Stimulated activated memory B cell treated with anti-CD40 and anti-IgM and Interleukin-4, amounts not matched to agents 10 μg/mL and 1 μg/mL and 100 μg/mL, for 72 hours (primary cell): ENCODE data around the gene CFAP46.
A peak's percentile ranks its signal among the peaks of the same experiment; 100 is the strongest.
"Not testable (repeated sequence)": the region's sequence is repeated elsewhere in the genome, so short reads cannot be mapped to it uniquely, and the experiment has no call there.

Experiments
- ATAC-seq: fragments of 150-1000 bp; cut with Tn5 transposase; 2 replicates; pipeline ENCODE4 v1.10.0; 2021
- H3K27ac Mint-ChIP-seq: one replicate; pipeline ENCODE4 v1.8.0; 2022; ENCODE audit warnings: mild to moderate bottlenecking, mixed read lengths
- H3K27me3 Mint-ChIP-seq: one replicate; pipeline ENCODE4 v1.8.0; 2022; ENCODE audit warnings: mixed read lengths
- H3K36me3 Mint-ChIP-seq: one replicate; pipeline ENCODE4 v1.8.0; 2022; ENCODE audit warnings: mixed read lengths
- H3K4me1 Mint-ChIP-seq: one replicate; pipeline ENCODE4 v1.8.0; 2022; ENCODE audit warnings: mixed read lengths
- H3K4me3 Mint-ChIP-seq: one replicate; pipeline ENCODE4 v1.8.0; 2022; ENCODE audit warnings: mild to moderate bottlenecking, moderate library complexity, mixed read lengths
- H3K9me3 Mint-ChIP-seq: one replicate; pipeline ENCODE4 v1.8.0; 2022; ENCODE audit warnings: mixed read lengths

The CFAP46 gene

DNA sequence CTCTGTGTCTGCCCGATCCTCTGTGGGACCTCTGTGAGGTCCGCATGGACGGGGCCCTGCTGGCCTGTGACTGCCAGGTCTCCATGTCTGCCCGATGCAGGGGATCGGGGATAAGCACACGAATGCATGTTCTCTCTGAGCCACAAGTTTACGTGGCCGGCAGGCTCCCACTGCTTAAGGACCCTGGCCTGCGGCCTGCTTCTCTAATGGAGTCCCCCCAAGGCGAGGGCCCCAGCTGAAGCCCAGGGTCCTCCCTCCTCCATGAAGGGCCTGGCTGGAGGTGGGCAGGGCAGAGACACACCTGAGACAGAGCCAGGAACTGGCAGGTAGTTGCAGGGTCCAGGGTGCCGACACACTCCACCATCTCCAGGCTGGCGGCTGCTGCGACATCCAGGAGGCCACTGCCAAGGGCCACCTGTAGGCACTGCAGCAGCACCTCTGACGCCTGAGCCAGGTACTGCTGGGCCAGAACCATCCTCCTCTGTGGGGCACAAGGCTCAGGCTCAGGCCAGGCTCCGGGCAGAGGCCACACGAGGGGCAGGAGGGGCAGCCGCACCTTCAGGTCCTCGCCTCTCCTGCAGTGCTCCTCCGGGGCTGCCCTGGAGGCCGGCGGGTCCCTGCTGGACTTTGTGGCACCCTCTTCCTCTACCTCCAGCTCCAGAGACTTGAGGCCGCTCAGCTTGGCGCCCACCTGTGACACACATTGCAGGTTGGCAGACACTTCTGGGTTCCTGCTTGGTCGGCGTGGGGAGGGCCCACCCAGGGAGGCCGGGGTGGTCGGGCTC is 95.5 kb downstream of the CFAP46 start:
- ATAC-seq: no peak

DNA sequence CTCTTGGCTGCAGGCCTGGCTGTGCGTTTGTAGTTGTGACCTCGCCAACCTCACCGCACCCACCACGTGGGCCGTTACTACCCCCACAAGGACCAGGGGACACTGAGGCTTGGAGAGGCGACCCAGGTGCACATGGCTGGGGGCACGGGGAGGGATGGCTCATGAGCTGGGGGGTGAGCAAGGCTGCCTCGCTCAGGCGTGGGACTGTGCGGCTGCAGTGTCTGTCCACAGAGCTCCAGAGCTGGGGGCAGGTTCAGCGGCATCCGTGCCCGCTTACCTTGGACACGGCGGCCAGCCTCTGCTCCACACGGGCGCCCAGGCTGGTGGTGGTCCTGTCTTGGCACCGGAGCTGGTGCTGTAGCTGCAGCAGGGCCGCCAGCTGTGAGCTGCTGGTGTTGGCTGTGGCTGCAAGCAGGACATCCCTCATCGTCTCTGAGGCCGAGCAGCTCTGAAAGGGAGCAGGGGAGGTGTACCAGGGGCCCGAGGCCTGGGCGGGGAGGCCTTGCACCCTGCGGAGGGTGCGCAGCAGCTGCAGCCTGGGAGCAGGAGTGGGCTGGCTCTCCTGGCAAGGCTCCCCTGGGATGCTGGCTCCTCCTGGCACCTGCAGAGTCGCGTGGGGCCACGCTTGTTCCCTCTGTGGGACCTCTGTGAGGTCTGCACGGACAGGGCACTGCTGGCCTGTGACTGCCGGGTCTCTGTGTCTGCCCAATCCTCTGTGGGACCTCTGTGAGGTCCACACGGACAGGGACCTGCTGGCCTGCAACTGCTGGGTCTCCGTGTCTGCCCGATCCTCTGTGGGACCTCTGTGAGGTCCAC is 96.4 kb downstream of the CFAP46 start:
- H3K27ac Mint-ChIP-seq: no peak overlapping the region
- no peak for ATAC-seq
- peaks cover 9% of the 10 kb centered on the region for H3K36me3 Mint-ChIP-seq
- no peak overlapping the region for H3K4me3 Mint-ChIP-seq
- peaks cover 31% of the 10 kb centered on the region for H3K27me3 Mint-ChIP-seq
- peaks cover 8% of the 10 kb centered on the region for H3K4me1 Mint-ChIP-seq
- H3K9me3 Mint-ChIP-seq: peaks cover 11% of the 10 kb centered on the region

More for the DNA sequence above, 95.5 kb downstream of the CFAP46 start:
- Mint-ChIP-seq H3K4me1 (peaks cover 8% of the 10 kb centered on the region), H3K27me3 (peaks cover 31% of the 10 kb centered on the region), H3K36me3 (peaks cover 9% of the 10 kb centered on the region), H3K4me3 (no peak overlapping the region), H3K27ac (no peak overlapping the region), H3K9me3 (peaks cover 10% of the 10 kb centered on the region)

DNA sequence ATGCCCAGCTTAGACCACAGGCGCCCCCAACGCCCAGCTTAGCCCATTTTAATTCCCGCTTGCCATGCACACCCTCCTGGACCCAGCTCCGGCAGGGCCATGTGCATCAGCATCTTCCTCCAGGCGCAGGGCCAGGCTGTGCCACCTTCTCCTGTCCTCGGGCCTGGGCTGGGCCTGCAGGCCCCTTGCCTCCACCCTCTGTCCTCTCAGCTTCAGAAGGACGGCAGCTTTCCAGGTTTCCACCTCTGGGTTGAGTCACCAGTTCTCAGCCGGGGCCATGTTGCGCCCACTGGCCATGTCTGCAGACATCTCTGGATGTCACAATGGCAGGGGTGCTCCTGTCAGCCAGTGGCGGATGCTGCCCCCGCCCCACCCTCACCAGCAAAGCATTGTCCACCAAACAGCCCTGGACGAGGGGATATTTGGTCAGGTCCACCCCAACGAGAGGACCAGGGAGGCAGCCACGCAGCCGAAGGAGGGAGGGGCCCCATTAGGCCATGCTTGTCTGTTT is 97.3 kb downstream of the CFAP46 start:
- H3K27ac Mint-ChIP-seq: no peak overlapping the region
- peaks cover 31% of the 10 kb centered on the region for H3K27me3 Mint-ChIP-seq
- H3K4me3 Mint-ChIP-seq: no peak overlapping the region
- H3K9me3 Mint-ChIP-seq: peaks cover 11% of the 10 kb centered on the region
- peaks cover 8% of the 10 kb centered on the region for H3K4me1 Mint-ChIP-seq
- no peak for ATAC-seq
- H3K36me3 Mint-ChIP-seq: peaks cover 9% of the 10 kb centered on the region

DNA sequence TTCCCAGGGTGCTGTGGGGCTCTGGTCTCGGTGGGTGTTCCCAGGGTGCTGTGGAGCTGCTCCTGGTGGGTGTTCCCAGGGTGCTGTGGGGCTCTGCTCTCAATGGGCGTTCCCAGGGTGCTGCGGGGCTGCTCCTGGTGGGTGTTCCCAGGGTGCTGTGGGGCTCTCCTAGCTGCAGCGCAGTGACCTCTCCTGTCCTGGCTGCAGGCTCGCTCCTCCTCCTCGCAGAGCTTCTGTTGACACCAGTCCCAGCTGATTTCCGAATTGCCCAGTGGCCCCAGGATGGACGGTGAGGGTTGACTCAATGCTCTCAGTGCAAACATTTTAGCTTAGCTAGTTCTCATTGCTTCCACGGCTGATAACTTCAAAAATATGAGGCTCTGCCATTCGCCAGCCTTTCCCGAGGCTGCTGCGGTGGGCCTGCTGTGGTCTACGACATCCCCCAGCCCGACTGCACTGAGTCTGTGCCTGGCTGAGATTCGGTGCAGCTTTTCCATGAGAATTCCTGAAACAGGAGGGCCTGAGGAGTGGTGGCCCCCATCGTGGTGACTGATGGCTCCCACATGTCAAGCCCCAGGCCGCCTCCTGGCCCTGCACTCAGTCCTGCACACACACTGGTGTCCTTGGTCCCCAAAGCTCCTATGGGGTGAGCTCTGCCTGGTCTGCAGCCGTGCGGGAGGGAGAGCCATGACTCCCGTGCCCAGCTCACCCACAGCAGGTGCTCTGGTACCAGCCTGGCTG is 98.1 kb downstream of the CFAP46 start:
- H3K4me1 Mint-ChIP-seq: peaks cover 8% of the 10 kb centered on the region
- no peak for ATAC-seq
- H3K36me3 Mint-ChIP-seq: peaks cover 9% of the 10 kb centered on the region
- H3K4me3 Mint-ChIP-seq: no peak overlapping the region
- H3K9me3 Mint-ChIP-seq: peaks cover 11% of the 10 kb centered on the region
- no peak overlapping the region for H3K27ac Mint-ChIP-seq
- peaks cover 30% of the 10 kb centered on the region for H3K27me3 Mint-ChIP-seq

DNA sequence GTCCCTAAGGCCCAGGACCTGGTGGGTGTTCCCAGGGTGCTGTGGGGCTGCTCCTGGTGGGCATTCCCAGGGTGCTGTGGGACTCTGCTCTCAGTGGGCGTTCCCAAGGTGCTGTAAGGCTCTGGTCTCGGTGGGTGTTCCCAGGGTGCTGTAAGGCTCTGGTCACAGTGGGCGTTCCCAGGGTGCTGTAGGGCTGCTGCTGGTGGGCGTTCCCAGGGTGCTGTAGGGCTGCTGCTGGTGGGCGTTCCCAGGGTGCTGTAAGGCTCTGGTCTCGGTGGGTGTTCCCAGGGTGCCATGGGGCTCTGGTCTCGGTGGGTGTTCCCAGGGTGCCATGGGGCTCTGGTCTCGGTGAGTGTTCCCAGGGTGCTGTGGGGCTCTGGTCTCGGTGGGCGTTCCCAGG is 99.1 kb downstream of the CFAP46 start:
- H3K27ac Mint-ChIP-seq, H3K4me3 Mint-ChIP-seq, ATAC-seq, H3K36me3 Mint-ChIP-seq, H3K4me1 Mint-ChIP-seq: not testable (repeated sequence)
- peaks cover 21% of the 10 kb centered on the region for H3K27me3 Mint-ChIP-seq
- H3K9me3 Mint-ChIP-seq: peaks cover 11% of the 10 kb centered on the region

DNA sequence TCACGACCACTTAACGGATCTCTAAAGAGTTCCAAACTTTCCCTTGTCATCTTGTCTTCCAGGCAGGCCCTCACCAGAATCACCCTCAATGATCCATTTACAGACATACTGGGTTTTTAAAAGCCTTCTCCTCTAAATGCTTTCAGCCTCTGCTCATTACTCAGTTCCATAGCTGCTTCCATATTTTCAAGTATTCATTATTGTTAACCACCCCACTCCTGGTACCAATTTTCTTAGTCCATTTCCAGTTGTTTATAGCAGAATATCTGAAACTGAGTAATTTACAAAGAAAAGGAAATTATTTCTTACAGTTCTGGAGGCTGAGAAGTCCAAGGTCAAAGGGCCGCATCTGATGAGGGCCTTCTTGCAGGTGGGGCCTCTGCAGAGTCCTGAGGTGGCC is 100.0 kb downstream of the CFAP46 start:
- H3K4me1 Mint-ChIP-seq: no peaks in the 10 kb centered on the region
- H3K27ac Mint-ChIP-seq: no peak overlapping the region
- H3K9me3 Mint-ChIP-seq: peaks cover 11% of the 10 kb centered on the region
- H3K36me3 Mint-ChIP-seq: peaks cover 9% of the 10 kb centered on the region
- H3K4me3 Mint-ChIP-seq: no peak overlapping the region
- H3K27me3 Mint-ChIP-seq: peaks cover 12% of the 10 kb centered on the region
- ATAC-seq: no peak

DNA sequence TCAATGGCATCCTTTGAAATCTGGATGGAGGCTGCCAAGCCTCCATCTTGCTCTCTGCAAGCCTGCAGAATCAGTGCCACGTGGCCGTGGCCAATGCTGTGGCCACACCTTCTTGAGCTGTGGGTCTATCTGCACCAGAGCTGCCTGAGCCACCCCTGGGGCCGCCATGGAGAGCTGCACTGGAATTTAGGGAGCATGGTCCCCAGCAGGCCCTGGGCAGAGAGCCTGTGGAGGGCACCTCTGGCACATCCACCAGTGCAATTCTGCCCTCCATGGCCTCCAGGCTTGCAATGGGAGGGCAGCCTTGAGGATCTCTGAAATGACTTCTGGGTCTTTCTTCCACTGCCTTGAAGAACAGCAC is 100.8 kb downstream of the CFAP46 start:
- ATAC-seq: no peak
- Mint-ChIP-seq H3K27me3 (peaks cover 12% of the 10 kb centered on the region), H3K27ac (no peak overlapping the region), H3K9me3 (peaks cover 11% of the 10 kb centered on the region), H3K36me3 (peaks cover 9% of the 10 kb centered on the region), H3K4me1 (peaks cover 6% of the 10 kb centered on the region), H3K4me3 (no peak overlapping the region)

DNA sequence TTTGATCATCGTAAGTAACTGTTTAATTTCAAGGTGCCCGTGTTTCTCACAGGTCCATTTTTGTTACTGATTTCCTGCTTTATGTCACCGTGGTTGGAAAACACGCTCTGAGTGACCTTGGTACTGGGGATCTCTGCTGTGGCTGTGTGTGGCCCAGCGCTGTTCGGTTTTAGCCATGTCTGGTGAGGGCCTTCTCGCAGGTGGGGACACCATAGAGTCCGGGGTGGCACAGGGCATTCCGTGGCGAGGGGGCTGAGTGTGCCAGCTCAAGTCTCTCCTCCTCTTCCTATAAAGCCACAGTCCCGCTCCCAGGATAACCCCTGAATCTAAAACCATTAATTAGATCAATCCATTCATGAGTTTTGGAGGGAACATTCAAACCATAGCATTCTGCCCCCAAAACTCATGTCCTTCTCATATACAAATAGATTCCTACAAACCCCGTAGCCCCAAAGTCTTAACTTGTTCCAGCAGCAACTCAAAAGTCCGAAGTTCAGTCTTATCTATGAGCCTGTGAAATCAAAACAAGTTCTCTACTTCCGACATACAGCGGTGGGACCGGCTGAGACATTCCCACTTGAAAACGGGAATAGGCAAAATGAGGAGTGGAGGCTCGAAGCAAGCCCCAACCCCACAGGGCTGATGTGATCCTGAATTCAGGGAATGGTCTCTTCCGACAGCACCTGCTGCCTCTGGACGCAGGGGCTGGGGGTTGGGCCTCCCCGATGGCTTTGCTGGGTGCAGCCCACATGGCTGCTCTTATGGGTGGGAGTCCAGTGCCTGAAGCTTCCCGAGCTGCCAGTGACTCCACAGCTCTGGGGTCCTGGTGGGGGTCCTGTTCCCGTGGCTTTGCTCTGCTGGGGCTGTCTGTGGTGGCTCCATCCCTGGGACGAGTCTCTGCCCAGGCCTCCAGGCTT is 101.4 kb downstream of the CFAP46 start:
- peaks cover 9% of the 10 kb centered on the region for H3K36me3 Mint-ChIP-seq
- no peak overlapping the region for H3K4me3 Mint-ChIP-seq
- no peak overlapping the region for H3K27ac Mint-ChIP-seq
- peaks cover 11% of the 10 kb centered on the region for H3K9me3 Mint-ChIP-seq
- H3K27me3 Mint-ChIP-seq: peaks cover 12% of the 10 kb centered on the region
- H3K4me1 Mint-ChIP-seq: peaks cover 6% of the 10 kb centered on the region
- ATAC-seq: no peak

DNA sequence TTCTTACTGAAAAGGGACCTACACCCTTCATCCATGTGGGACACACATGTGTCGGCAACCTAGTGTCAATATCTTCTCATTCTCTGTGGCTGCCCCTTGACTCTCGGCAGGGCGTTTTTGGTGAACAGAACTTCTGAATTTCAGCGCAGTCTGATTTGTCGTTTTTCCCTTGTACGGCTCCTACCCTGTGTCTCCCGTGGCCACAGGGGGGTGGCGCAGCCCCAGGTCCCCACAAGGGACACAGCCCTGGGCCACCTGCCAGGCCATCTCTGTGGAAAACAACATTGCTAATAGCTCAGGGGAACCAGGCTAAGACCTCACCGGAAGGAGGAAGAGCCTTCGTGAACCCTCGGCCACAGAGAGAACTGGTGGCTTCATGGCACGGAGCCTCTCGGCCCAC is 103.3 kb downstream of the CFAP46 start:
- Mint-ChIP-seq H3K27ac (no peak overlapping the region), H3K36me3 (peaks cover 9% of the 10 kb centered on the region), H3K9me3 (peaks cover 11% of the 10 kb centered on the region), H3K27me3 (peaks cover 12% of the 10 kb centered on the region), H3K4me1 (peaks cover 6% of the 10 kb centered on the region), H3K4me3 (no peak overlapping the region)
- ATAC-seq: no peak

DNA sequence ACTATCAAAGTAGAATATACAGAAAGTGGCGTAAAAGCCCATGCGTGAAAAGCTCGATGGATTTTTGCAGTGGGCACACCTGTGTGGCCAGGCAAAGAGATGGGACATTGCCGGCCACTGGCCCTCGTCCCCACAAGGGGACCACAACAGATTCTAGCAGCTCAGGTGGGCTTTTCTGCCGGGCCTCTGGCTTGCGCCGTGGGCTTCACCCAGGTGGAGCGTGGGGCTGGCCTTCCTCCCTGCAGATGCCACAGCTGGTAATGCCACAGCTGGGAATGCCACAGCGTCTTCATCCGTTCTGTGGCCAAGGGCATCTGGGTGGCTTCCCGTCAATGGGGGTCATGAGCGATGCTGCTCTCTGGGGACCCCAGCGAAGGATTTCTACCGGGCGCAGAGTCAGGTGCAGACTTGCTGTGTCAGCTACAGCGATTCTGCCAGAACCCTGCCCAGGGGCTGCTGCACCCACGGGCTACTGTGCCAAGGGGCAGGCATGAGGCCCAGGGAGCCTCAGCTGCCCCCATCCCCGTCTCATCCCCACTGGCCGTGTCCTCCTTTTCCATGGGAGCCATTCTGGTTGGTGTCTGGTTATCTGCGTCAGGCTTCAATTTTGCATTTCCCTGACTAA is 103.9 kb downstream of the CFAP46 start:
- Mint-ChIP-seq H3K27me3 (peaks cover 12% of the 10 kb centered on the region), H3K9me3 (peaks cover 11% of the 10 kb centered on the region), H3K36me3 (peaks cover 9% of the 10 kb centered on the region), H3K4me3 (no peak overlapping the region), H3K27ac (no peak overlapping the region), H3K4me1 (peaks cover 6% of the 10 kb centered on the region)
- ATAC-seq: no peak

DNA sequence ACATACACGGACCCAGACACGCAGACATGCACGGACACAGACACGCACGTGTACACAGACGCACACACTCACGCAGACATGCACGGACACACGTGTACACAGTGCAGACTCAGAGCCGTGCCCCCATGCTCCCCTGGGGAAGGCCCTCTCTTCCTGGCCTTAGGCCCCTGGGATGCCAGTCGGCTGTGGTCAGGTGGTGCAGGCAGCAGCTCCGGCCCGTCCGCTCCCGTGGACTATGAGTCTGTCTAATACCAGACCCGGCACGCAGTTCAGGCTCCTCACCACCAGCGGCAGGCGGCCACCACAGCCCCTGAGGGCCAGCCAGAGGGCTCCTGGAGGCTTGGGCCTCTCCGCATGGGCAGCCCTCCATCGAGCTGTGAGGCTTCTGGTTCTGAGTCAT is 104.5 kb downstream of the CFAP46 start:
- peaks cover 9% of the 10 kb centered on the region for H3K36me3 Mint-ChIP-seq
- H3K27ac Mint-ChIP-seq: no peak overlapping the region
- peaks cover 6% of the 10 kb centered on the region for H3K4me1 Mint-ChIP-seq
- no peak for ATAC-seq
- H3K27me3 Mint-ChIP-seq: peaks cover 10% of the 10 kb centered on the region
- H3K4me3 Mint-ChIP-seq: no peak overlapping the region
- peaks cover 11% of the 10 kb centered on the region for H3K9me3 Mint-ChIP-seq

DNA sequence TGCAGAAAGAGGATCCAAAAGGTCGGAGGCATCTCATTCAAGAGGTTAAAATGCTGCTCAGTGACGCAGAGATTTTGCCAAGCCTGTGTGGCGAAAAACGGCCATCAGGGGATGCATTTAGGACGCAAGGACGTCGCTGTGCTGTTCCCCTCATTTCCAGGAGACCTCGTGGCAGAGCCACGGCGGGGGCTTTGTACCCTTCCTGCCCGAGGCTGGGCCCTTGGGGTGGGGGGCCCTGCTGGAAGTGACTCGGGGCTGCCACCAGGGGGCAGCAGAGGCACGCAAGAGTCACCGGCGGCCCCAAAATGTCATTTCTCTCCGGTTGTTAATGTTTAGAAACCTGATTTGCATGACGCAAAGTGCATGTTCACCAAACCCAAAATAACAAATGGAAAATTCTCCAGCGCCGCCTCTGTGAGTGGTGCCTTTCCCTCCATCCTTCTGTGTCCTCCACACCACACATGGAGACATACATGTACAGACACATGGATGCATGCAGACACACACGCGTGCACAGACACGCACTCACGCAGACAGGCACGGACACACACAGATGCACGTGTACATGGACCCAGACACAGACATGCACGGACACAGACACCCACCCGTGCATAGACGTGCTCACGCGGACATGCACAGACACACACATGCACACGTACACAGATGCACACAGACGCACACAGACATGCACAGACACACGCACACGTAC is 105.4 kb downstream of the CFAP46 start:
- H3K27ac Mint-ChIP-seq: no peak overlapping the region
- no peak overlapping the region for H3K4me3 Mint-ChIP-seq
- H3K4me1 Mint-ChIP-seq: peaks cover 6% of the 10 kb centered on the region
- H3K27me3 Mint-ChIP-seq: peaks cover 8% of the 10 kb centered on the region
- peaks cover 2% of the 10 kb centered on the region for H3K9me3 Mint-ChIP-seq
- peaks cover under 1% of the 10 kb centered on the region for H3K36me3 Mint-ChIP-seq
- peak; percentile 52 for ATAC-seq

DNA sequence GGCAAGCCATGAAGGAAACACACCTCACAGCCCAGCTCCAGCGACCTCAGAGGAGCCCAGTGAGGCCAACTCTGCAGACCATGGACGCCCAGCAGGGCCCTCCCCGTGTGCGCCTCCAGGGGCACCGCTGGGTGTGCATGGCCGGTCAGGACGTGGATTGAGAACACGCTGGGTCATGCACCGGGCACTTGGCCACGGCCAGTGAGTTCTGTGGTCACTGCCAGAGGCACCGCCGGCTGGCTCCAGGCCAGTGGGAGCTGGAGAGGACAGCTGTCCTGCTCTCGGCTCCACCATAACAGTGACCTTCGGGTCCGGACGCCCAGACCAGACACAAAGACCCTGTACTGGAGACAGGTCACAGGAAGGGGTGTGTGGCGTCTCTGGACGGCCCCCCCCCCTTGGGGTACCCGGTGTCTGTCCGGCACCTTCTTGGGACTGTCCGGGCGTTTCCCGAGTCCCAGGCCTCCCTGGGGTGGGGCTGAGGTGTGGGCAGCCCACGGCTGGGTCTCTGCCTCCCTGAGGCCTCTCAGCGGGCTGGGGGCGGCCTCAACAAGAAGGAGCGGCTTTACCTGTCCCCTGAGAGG is 106.0 kb downstream of the CFAP46 start:
- H3K36me3 Mint-ChIP-seq: no peaks in the 10 kb centered on the region

More for the DNA sequence above, 106.0 kb downstream of the CFAP46 start:
- H3K4me3 Mint-ChIP-seq: no peak overlapping the region
- no peak for ATAC-seq
- no peaks in the 10 kb centered on the region for H3K9me3 Mint-ChIP-seq
- H3K27ac Mint-ChIP-seq: no peak overlapping the region
- H3K27me3 Mint-ChIP-seq: peaks cover 14% of the 10 kb centered on the region
- H3K4me1 Mint-ChIP-seq: peaks cover 13% of the 10 kb centered on the region
